HepG2 (cell line): Measurements from ENCODE around the gene PELO. TPM values are rescaled to one million over a fixed set of nuclear protein-coding genes. Genes with fewer than 3 reads are reported as not detected.

Experiments
- ARID5B ChIP-seq: IDR thresholded peaks from 2 replicates; pipeline ENCODE4 v1.4.0; 2020; ENCODE audit warnings: mild to moderate bottlenecking, missing genetic modification reagents
- ARNTL ChIP-seq: sonication (generic); formaldehyde crosslinking; IDR thresholded peaks from 2 replicates; pipeline ENCODE4 v1.4.0; 2020; ENCODE audit warnings: mild to moderate bottlenecking, missing genetic modification reagents
- KLF15 ChIP-seq: sonication (generic); formaldehyde crosslinking; IDR thresholded peaks from 2 replicates; pipeline ENCODE4 v1.8.1; 2023; ENCODE audit warnings: borderline replicate concordance, mild to moderate bottlenecking, inconsistent platforms, missing genetic modification reagents, mixed read lengths
- MTF2 ChIP-seq: sonication (generic); formaldehyde crosslinking; IDR thresholded peaks from 2 replicates; pipeline ENCODE4 v1.5.0; 2020; ENCODE audit warnings: missing genetic modification reagents, borderline replicate concordance
- MXD3 ChIP-seq: IDR thresholded peaks from 2 replicates; pipeline ENCODE4 v1.6.1; 2016; ENCODE audit warnings: mild to moderate bottlenecking, missing biosample characterization, missing genetic modification reagents
- SIX4 ChIP-seq: sonication (generic); formaldehyde crosslinking; IDR thresholded peaks from 2 replicates; pipeline ENCODE4 v1.4.0; 2020; ENCODE audit warnings: missing genetic modification reagents
- ZC3H4 ChIP-seq: sonication (generic); formaldehyde crosslinking; IDR thresholded peaks from 2 replicates; pipeline ENCODE4 v1.4.0; 2020; ENCODE audit warnings: missing genetic modification reagents, borderline replicate concordance
- ZNF292 ChIP-seq: sonication (generic); formaldehyde crosslinking; IDR thresholded peaks from 2 replicates; pipeline ENCODE4 v1.8.1; 2022; ENCODE audit warnings: mild to moderate bottlenecking, low read depth, missing genetic modification reagents, borderline replicate concordance
- polyA plus RNA-seq, 8 experiments: library from polyadenylated mRNA; depleted of rRNA in 3 of 8; stranded (reverse) in 7 of 8; unstranded in 1 of 8; fragments of >200 nt; fragmentation: Illumina TruSeq in 4 of 8; extraction: Trizol in 4 of 8; gene quantifications; 2 replicates each; pipeline versions ENCODE4 v1.2.1 to v1.2.3, GENCODE V29; 2011 to 2016; ENCODE audit warnings: low read depth in 4 of 8, missing spikeins in 1 of 8, mixed read lengths in 1 of 8; ENCODE audit not compliant: insufficient read depth in 1 of 8
- total RNA-seq, 5 experiments: library from RNA; depleted of rRNA; stranded (reverse); fragments of >200 nt; fragmentation: Illumina TruSeq; extraction: Trizol; gene quantifications; 2 replicates each; pipeline ENCODE4 v1.2.3, GENCODE V29; 2016; ENCODE audit warnings: low read depth in 1 of 5
- TF ChIP-seq, protein P1 (sequence below): sonication (generic); formaldehyde crosslinking; IDR thresholded peaks from 2 replicates; pipeline ENCODE4 v1.8.0; 2022; ENCODE audit warnings: mild to moderate bottlenecking, missing genetic modification reagents

Gene PELO
- total and polyA plus RNA-seq, 2 of the 13 experiments (the other 11 are each of a cell fraction or from before 2014, with no cell fraction given): 19.0 to 23.9 TPM

DNA sequence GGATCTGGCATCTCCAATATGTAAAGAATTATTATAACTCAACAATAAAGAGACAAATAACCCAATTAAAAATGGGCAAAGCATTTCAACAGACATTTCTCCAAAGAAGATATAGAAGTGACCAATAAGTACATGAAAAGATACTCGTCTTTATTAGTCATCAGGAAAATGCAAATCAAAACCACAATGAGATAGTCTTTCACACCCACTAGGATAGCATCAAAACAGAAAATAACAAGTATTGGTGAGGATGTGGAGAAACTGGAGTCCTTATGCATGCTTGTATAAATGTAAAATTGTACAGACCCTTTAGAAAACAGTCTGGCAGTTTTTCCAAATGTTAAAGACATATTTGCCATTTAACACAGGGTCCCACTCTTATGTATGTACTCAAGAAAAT, 39.1 kb upstream of the PELO start (continued):
- TF ChIP-seq, protein P1, sequence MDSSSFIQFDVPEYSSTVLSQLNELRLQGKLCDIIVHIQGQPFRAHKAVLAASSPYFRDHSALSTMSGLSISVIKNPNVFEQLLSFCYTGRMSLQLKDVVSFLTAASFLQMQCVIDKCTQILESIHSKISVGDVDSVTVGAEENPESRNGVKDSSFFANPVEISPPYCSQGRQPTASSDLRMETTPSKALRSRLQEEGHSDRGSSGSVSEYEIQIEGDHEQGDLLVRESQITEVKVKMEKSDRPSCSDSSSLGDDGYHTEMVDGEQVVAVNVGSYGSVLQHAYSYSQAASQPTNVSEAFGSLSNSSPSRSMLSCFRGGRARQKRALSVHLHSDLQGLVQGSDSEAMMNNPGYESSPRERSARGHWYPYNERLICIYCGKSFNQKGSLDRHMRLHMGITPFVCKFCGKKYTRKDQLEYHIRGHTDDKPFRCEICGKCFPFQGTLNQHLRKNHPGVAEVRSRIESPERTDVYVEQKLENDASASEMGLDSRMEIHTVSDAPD (CRISPR knock-in tag): no peak
- no peak for TF ChIP-seq ARNTL
- TF ChIP-seq KLF15 (CRISPR knock-in tag): no peak
- no peak for TF ChIP-seq SIX4 (CRISPR knock-in tag)
- no peak for TF ChIP-seq MTF2 (CRISPR knock-in tag)
- no peak for TF ChIP-seq ZNF292 (CRISPR knock-in tag)
- TF ChIP-seq MXD3: no peak
- no peak for TF ChIP-seq ARID5B (CRISPR knock-in tag)
- TF ChIP-seq ZC3H4: no peak
